ENCODE results near the gene PRKCA.

Gene PRKCA

DNA sequence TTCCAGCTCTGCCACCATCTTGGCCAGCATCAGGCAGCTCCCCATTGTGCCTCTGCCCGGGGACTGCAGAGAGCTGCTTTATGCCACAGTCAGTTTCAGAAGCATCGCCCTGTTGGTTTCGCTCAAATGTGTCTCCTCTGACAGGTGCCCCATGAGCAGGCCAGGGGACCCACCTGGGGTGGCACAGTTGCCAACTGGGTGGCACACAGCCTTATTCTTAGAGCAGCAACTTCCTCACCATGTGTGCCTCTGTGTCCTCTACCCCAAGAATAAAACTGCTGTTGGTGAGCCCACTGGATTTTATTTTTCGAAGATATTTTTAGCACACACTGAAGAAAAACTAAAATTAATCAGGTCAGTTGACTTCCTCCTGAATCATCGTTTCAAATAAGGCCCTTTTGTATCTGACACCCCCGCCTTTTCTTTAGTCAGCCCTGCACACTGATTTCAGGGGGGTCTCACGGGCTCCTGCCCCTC lies 487.6 kb downstream of the PRKCA start:
- DNase-seq, result no peak

DNA sequence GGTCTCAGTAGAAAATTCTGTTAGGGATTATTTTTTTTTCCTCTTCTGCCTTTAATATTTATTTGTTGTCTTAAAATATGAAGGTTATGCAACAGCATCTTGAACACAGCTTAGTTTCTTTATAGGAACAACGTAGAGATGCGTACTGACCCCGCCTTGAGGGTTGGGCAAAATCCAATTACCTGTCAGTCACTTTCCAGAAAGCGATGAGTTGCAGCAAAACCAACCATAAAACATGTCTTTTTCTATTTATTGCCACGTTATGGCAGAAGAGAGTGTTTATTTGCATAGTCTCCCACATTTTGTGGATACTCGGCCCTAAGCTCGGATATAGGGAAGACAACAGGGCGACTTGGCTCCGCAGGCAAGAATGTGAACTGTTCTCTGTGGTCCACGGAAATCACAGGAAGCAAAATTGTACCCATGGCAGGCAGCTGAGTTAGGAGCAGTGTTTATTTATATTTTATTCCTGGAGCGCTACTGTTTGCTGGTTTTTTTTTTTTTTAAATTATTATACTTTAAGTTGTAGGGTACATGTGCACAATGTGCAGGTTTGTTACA lies 488.2 kb downstream of the PRKCA start:
- DNase-seq, result no peak

DNA sequence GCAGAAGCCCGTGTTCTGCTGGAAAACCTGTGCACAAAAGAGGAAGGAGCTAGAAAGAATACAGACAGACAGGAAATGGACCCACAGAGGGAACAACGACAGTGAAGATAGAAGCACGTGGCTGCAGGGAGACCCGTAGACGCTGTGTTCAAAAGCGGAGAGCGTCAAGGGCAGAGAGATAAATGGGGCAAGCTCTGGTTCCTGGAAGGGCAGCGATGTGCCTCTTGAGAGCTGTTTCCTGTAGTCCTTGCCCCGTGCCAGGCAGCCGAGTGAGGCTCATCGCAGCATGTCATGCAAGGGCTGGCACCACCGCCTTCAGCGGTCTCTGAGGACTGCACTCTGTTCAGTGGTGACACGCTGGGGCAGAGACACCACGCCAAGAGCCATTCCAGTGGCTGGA lies 488.9 kb downstream of the PRKCA start:
- no peak for DNase-seq

DNA sequence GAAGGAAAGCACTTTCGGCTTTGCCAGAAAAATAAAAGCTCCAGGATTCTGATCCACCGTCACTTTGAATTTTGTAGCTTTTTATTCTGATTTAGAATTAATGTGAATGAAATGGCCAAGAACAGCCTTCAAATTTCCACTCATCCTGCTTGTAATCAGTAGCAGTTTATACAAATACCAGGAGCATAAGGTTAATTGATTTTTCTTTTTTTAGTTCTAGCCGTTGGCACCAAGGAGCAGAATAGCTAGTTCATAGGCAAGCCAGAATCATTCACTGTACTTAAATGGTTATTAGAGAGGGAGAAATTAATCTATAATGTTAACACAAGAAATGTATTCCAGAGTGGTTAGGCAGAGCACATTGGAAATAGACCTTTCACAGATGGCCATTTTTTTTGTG lies 491.4 kb downstream of the PRKCA start:
- DNase-seq, result no peak

GRCh38 chr17:66795486-66795885 lies 493.1 kb downstream of the PRKCA start:
- no peak for DNase-seq

- DNase-seq, result no peak
Measured at GRCh38 chr17:66799849-66800537, 497.6 kb downstream of the PRKCA start.

GRCh38 chr17:66803474-66803951 lies 501.1 kb downstream of the PRKCA start:
- no peak for DNase-seq

- no peak for DNase-seq
Measured at GRCh38 chr17:66805567-66805966, 503.2 kb downstream of the PRKCA start.

- DNase-seq, result no peak
Measured at GRCh38 chr17:66807182-66807581, 504.8 kb downstream of the PRKCA start.

DNA sequence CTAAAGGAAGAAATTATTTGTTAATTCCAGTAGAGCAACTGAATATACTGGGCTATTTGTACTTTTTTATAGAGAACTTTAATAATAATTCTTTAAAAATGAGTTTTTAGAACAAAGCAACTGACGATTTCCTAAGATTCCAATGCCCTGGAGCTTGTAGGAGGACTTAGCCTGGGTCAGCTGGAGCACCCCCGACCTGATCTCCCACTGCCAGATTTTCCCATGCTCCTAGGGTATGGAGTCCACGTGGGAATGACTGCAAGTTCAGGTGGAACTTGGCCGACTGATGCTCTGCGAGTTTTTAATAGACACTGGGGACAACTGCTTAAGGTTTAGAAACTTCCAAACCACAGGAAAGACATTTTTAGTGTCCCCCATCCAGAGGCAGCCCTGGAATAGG lies 507.0 kb downstream of the PRKCA start:
- DNase-seq, result no peak

DNA sequence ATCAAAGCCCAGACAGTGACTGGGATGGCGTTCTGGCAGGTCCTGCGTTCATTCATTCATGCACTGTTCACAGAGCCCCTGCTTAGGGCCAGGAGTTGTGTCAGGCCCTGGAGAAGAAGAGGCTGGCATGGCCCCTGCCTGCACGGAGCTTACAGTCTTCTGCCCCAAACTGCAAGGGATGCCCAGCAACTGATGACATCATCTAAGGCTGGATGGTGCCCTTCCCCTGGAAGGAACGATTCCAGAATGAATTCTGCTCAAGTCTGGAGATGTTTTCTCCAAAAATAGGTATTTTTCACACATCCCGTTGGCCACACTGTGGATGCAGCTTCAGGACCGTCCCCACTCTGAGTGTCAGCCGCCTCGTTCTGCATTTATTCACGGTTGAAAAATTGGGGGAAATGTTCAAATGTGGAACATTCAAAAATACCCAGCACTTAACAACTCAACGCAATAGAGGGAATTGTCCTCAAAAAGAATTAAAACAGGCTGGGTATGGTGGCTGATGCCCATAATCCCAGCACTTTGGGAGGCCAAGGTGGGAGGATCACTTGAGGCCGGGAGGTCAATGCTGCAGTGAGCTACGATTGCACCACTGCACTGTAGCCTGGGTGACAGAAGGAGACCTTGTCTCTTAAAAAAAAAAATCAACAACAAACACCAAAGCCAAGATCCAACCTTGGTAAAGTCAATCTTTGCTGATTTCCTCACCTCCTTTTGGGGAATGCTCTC lies 508.7 kb downstream of the PRKCA start:
- DNase-seq, result no peak

DNA sequence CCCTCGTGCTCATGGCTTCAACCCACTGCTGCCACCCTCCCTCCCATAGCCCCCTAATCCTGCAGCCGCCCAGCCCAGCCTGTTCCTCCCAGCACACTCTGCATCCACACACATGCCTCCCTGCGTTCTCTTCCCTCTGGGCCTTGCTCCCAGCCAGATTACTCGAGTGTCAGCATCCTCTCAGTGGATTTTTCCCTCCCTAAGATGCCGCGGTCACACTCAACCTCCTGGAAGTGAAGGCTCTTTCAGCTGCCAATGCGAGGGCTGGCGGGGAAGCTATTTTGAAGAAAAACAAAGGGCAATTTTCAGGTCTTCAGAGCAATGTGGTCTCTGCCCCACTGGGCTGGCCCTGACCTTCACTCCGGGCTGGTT lies 509.3 kb downstream of the PRKCA start:
- DNase-seq, result no peak

GRCh38 chr17:66812571-66812970 lies 510.2 kb downstream of the PRKCA start:
- no peak for DNase-seq

GRCh38 chr17:66813296-66813695 lies 510.9 kb downstream of the PRKCA start:
- DNase-seq, result no peak

DNA sequence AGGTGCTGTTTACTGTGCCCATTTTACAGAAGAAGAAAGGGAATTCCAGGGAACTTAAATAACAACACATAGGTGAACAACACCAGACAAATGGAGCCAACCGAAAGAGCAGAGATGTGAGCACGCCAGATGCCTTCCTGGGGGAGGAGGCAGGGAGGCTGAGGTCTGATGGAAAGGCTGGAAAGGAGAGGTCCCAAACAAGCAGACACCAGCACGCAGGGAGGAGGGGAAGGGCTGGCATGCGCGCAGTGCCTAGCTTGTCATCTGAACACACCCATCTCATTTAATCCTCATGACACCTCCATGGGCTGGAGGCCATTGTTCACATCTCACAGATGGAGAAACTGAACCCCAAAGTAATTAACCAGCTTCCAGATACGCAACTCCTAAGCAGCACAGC lies 511.6 kb downstream of the PRKCA start:
- no peak for DNase-seq

GRCh38 chr17:66814570-66814969 lies 512.2 kb downstream of the PRKCA start:
- DNase-seq, result no peak

- DNase-seq, result no peak
Measured at GRCh38 chr17:66817750-66818149, 515.3 kb downstream of the PRKCA start.

- DNase-seq, result no peak
Measured at GRCh38 chr17:66819466-66819865, 517.1 kb downstream of the PRKCA start.

GRCh38 chr17:66822009-66822408 lies 519.6 kb downstream of the PRKCA start:
- DNase-seq, result no peak

DNA sequence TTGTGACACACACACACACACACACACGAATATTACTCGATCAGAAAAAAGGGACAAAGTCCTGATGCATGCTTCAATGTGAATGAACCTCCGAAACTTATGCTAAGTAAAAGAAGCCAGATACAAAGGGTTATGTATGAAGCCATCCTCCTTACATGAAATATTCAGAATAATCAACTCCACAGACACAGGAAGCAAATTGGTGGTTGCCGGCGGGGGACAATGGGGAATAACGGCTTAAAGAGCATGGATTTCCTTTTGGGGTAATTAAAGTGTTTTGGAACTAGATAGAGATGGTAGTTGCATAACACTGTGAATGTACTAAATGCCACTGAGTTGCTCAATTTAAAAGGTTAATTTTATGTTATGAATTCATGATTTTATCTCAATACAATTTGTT lies 524.4 kb downstream of the PRKCA start:
- DNase-seq, result no peak

DNA sequence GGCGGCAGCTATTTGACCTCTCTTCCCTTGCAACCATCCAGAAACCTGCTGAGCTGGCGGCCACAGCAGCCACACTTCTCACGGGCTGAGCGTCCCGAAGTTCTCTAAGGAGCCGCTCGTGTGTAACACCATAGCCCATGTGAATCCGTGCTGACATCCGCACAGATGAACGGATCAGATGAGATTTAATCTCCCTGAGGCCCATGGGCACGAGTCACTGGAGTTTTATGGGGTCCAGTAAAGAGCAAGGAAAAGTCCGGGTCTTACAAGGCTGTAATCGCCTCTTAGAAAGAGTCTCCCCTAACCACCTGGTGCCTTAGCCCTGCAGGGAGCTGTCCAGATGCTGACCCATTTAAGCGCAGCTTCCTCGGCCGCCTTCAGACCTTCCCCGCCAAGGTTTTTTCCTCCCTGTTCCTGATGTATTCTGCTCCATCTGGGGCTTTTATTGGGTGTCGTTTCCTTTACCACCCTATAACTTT lies 527.0 kb downstream of the PRKCA start:
- DNase-seq, result peak; percentile 18

DNA sequence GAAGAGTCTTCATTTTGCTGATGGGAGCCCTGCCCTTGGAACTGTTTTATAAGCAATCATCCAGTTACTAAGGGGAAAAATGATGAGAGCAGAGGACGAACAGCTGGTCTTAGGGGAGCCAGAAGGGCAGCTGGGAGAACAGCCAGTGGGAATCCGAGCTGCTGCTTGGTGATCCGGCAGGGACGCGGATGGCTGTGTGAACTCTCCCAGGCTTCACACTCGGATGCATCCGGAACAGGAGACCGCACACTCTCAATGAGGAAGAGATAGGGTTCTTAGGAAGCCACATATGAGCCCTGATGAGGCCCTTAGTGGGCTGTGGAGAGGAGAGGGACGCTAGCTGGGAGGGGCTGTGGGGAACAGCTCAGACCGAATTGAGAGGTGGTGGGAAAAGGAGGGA lies 527.5 kb downstream of the PRKCA start:
- peak; percentile 14 for DNase-seq

- DNase-seq, result peak; percentile 21
Measured at GRCh38 chr17:66830451-66830850, 528.0 kb downstream of the PRKCA start.

All from DMS53 (cell line).